HepG2 (cell line): Measurements from ENCODE around the gene MON1A. TPM values are rescaled to one million over a fixed set of nuclear protein-coding genes. Genes with fewer than 3 reads are reported as not detected.

Source experiments
- AKNA ChIP-seq: sonication (generic); formaldehyde crosslinking; IDR thresholded peaks from 2 replicates; pipeline ENCODE4 v1.4.0; 2020; ENCODE audit warnings: missing genetic modification reagents, borderline replicate concordance
- KLF15 ChIP-seq: sonication (generic); formaldehyde crosslinking; IDR thresholded peaks from 2 replicates; pipeline ENCODE4 v1.8.1; 2023; ENCODE audit warnings: borderline replicate concordance, mild to moderate bottlenecking, inconsistent platforms, missing genetic modification reagents, mixed read lengths
- NBN ChIP-seq: fragments of 450-650 bp; conservative IDR thresholded peaks from 2 replicates; pipeline ENCODE4 v1.6.1; 2017
- NR1H2 ChIP-seq: sonication (generic); formaldehyde crosslinking; IDR thresholded peaks from 2 replicates; pipeline ENCODE4 v1.8.1; 2022; ENCODE audit warnings: low read depth, missing genetic modification reagents, borderline replicate concordance
- RBM39 ChIP-seq: fragments of 200-400 bp; formaldehyde crosslinking; IDR thresholded peaks from one replicate; pipeline ENCODE4 v1.6.1; 2018; ENCODE audit warnings: antibody characterized with exemption, mild to moderate bottlenecking, low read depth, low read length; ENCODE audit not compliant: poor library complexity, severe bottlenecking
- RCOR2 ChIP-seq: IDR thresholded peaks from 2 replicates; pipeline ENCODE4 v1.6.1; 2016; ENCODE audit warnings: missing biosample characterization, missing genetic modification reagents
- REPIN1 ChIP-seq: sonication (generic); formaldehyde crosslinking; IDR thresholded peaks from 2 replicates; pipeline ENCODE4 v1.8.0; 2022; ENCODE audit warnings: missing genetic modification reagents, low read depth, mild to moderate bottlenecking, borderline replicate concordance
- SMARCC2 ChIP-seq: fragments of 450-650 bp; IDR thresholded peaks from 2 replicates; pipeline ENCODE4 v1.6.1; 2017; ENCODE audit warnings: antibody characterized with exemption, mild to moderate bottlenecking
- U2AF2 ChIP-seq: fragments of 200-400 bp; formaldehyde crosslinking; IDR thresholded peaks from 2 replicates; pipeline ENCODE4 v1.6.1; 2017; ENCODE audit warnings: low read depth, mild to moderate bottlenecking, low read length
- ZFX ChIP-seq: sonication (generic); formaldehyde crosslinking; IDR thresholded peaks from 2 replicates; pipeline ENCODE4 v1.4.0; 2020; ENCODE audit warnings: mild to moderate bottlenecking, low read depth, missing genetic modification reagents, moderate library complexity
- ZNF232 ChIP-seq: sonication (generic); formaldehyde crosslinking; IDR thresholded peaks from 2 replicates; pipeline ENCODE4 v1.4.0; 2020; ENCODE audit warnings: missing genetic modification reagents, borderline replicate concordance
- ZNF367 ChIP-seq: sonication (generic); formaldehyde crosslinking; IDR thresholded peaks from 2 replicates; pipeline ENCODE4 v1.4.0; 2020; ENCODE audit warnings: missing genetic modification reagents, borderline replicate concordance
- ZNF451 ChIP-seq: sonication (generic); formaldehyde crosslinking; IDR thresholded peaks from 2 replicates; pipeline ENCODE4 v1.5.0; 2020; ENCODE audit warnings: mild to moderate bottlenecking, missing genetic modification reagents
- ZNF639 ChIP-seq: conservative IDR thresholded peaks from 2 replicates; pipeline ENCODE4 v1.6.1; 2018; ENCODE audit warnings: missing genetic modification reagents
- ZNF713 ChIP-seq: sonication (generic); formaldehyde crosslinking; IDR thresholded peaks from 2 replicates; pipeline ENCODE4 v1.4.0; 2020; ENCODE audit warnings: mild to moderate bottlenecking, missing genetic modification reagents
- ZNF839 ChIP-seq: sonication (generic); formaldehyde crosslinking; IDR thresholded peaks from 2 replicates; pipeline ENCODE4 v1.4.0; 2020; ENCODE audit warnings: missing genetic modification reagents, mild to moderate bottlenecking, borderline replicate concordance
- polyA plus RNA-seq, 8 experiments: library from polyadenylated mRNA; depleted of rRNA in 3 of 8; stranded (reverse) in 7 of 8; unstranded in 1 of 8; fragments of >200 nt; fragmentation: Illumina TruSeq in 4 of 8; extraction: Trizol in 4 of 8; gene quantifications; 2 replicates each; pipeline versions ENCODE4 v1.2.1 to v1.2.3, GENCODE V29; 2011 to 2016; ENCODE audit warnings: low read depth in 4 of 8, missing spikeins in 1 of 8, mixed read lengths in 1 of 8; ENCODE audit not compliant: insufficient read depth in 1 of 8
- total RNA-seq, 5 experiments: library from RNA; depleted of rRNA; stranded (reverse); fragments of >200 nt; fragmentation: Illumina TruSeq; extraction: Trizol; gene quantifications; 2 replicates each; pipeline ENCODE4 v1.2.3, GENCODE V29; 2016; ENCODE audit warnings: low read depth in 1 of 5
- TF ChIP-seq, protein P1 (sequence below): IDR thresholded peaks from 2 replicates; pipeline ENCODE4 v1.6.1; 2016; ENCODE audit warnings: mild to moderate bottlenecking

Gene MON1A
- total and polyA plus RNA-seq, 2 of the 13 experiments (the other 11 are each of a cell fraction or from before 2014, with no cell fraction given) = 4.6 to 9.0 TPM

DNA sequence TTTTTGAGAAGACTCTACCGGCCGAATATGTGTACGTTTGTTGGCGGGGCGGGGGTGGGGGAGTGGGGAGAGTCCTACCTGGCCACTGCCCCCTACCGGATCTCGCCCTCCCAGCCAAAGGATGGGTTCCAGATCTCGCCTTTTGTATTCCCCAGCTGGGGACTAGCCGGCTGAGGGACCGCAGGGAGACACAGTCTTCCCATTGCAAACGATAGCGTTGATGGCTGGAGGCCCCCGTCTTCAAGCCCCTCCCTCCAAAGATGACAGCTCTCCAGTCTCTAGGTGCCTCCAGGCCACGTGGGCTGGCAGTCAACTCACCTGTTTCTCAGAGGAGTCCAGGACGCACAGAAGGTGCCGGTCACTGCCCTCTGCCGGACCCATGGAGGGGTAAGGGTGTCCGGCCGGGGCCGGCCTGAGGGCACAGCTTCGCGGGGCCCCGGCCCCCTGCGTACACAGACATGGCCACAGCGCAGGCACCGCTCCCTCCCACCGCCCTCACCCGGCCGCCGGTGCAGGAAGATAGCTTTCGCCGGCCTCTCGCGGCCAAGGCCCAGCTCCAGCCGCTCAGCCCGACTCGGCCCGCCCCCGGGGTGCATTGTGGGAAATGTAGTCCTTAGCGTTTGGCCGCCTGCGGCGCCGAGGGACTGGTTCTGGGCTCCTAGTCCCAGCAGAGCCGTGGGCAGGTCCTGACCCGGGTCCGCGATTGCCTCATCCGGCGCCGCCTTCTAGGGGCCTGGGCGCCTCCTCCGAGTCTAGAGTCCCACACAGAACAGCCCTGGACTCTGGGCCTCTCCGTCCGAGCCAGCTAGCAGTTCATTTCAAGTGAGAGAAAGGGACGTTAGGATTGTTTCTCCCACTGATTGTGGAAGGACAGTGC is at the start of gene MON1A (continued):
- TF ChIP-seq ZFX (CRISPR knock-in tag) = peak; percentile 98
- TF ChIP-seq AKNA (CRISPR knock-in tag) = no peak
- no peak for TF ChIP-seq SMARCC2
- peak; percentile 62; the same call in 1 of the 2 replicates for TF ChIP-seq ZNF232
- TF ChIP-seq ZNF451 = no peak
- TF ChIP-seq U2AF2 = no peak
- TF ChIP-seq, protein P1, sequence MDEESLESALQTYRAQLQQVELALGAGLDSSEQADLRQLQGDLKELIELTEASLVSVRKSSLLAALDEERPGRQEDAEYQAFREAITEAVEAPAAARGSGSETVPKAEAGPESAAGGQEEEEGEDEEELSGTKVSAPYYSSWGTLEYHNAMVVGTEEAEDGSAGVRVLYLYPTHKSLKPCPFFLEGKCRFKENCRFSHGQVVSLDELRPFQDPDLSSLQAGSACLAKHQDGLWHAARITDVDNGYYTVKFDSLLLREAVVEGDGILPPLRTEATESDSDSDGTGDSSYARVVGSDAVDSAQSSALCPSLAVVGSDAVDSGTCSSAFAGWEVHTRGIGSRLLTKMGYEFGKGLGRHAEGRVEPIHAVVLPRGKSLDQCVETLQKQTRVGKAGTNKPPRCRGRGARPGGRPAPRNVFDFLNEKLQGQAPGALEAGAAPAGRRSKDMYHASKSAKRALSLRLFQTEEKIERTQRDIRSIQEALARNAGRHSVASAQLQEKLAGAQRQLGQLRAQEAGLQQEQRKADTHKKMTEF (CRISPR knock-in tag) = peak; percentile 90
- TF ChIP-seq ZNF367 = 0 out of 2 replicates have a peak, but pooled peaks have one; percentile 9
- no peak for TF ChIP-seq NR1H2 (CRISPR knock-in tag)
- no peak; the same call in 1 of the 2 replicates for TF ChIP-seq RCOR2
- TF ChIP-seq KLF15 = no peak
- no peak for TF ChIP-seq ZNF713
- TF ChIP-seq RBM39 = no peak
- 0 out of 2 replicates have a peak, but pooled peaks have one; percentile 69 for TF ChIP-seq ZNF839 (CRISPR knock-in tag)
- no peak for TF ChIP-seq NBN
- TF ChIP-seq ZNF639 (CRISPR knock-in tag) = peak; percentile 76
- peak; percentile 59; the same call in 1 of the 2 replicates for TF ChIP-seq REPIN1 (CRISPR knock-in tag)
